DND-41 (cell line): ENCODE measurements around the gene PGBD2.

ENCODE experiments used
- CTCF ChIP-seq: IDR thresholded peaks from 2 replicates; pipeline ENCODE4 v1.5.1; 2012; ENCODE audit warnings: borderline replicate concordance, low read length, moderate library complexity, mild to moderate bottlenecking; ENCODE audit not compliant: poor library complexity, severe bottlenecking; ENCODE audit errors: extremely low read depth
- EZH2 ChIP-seq: IDR thresholded peaks from 3 replicates; pipeline ENCODE4 v1.6.1; 2012; ENCODE audit warnings: borderline replicate concordance, low read depth, mild to moderate bottlenecking, moderate library complexity, low read length, inconsistent platforms; ENCODE audit not compliant: severe bottlenecking

- no peak for TF ChIP-seq CTCF
- TF ChIP-seq EZH2 = no peak
These were observed 4.7 kb downstream of the PGBD2 start for GRCh38 chr1:248910761-248911160.
